ENCODE data around the gene PTPRJ. TPM values are rescaled to one million over a fixed set of nuclear protein-coding genes. Genes with fewer than 3 reads are reported as not detected.

PTPRJ gene
- total and polyA plus RNA-seq, 7 donors = 0.32 to 12.4 (median 4.1) TPM

DNA sequence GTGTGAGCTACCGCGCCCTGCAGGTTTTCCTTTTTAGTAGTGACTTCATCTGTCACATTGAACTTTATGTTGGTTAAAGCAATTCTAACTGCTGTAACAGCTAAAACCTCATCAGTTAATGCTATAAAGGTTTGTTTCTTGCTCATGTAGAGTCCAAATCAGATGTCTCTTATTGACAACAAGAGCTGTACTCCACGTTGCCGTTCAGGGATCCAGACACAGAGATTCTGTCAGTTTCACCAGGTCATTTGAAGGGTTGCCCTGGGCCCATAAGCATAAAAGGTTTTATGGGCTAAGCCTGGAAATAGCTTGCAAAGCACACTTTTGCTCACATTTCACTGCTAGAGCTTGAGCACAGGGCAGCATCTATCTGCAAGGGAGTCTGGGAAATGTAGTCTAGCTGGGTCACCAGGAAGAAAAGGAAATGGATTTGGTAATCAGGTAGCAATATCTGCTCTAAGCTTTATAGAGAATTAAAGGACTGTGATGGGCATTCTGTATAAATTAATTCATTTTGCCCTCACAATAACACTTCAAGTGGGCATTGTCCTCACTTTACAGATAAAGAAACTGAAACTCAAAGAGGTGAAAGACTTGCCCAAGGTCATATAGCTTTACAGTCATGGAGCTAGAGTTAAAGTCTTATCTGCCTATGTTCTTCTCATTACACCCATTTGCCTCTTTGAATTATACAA lies 25.2 kb upstream of the PTPRJ start:
- WGBS, 3 donors = 72 to 80% (median 79%) methylated on average over 4 of the region's 4 CpGs
- Histone ChIP-seq H3K36me3 (ENCODE audit: insufficient read depth in 1 of 2, low read depth in 1 of 2) (no peaks in the 10 kb centered on the region), H3K4me1 (no peaks in the 10 kb centered on the region), H3K9me3 (no peaks in the 10 kb centered on the region), H3K27me3 (ENCODE audit: insufficient read depth in 3 of 3, low read length in 2 of 3) (no peaks in the 10 kb centered on the region), H3K4me3 (no peak overlapping the region), H3K27ac (no peak overlapping the region)
- DNase-seq = no peak
- intact Hi-C loops (cut with DNase I) = no loop called here
- no peak for TF ChIP-seq CTCF (IDR thresholded peaks at IDR 0.05)
- ATAC-seq = no peak

- DNase-seq (no peak), ATAC-seq (no peak)
- no peaks in the 10 kb centered on the region for H3K36me3 ChIP-seq (ENCODE audit: insufficient read depth in 1 of 2, low read depth in 1 of 2)
- WGBS, 3 donors = 96 to 99% (median 97%) methylated on average over 6 of the region's 6 CpGs
- no peaks in the 10 kb centered on the region for H3K9me3 ChIP-seq
- H3K27me3 ChIP-seq (ENCODE audit: insufficient read depth in 3 of 3, low read length in 2 of 3) = no peaks in the 10 kb centered on the region
- intact Hi-C loops (cut with DNase I) = no loop called here
- no peak overlapping the region for H3K27ac ChIP-seq
- no peak for TF ChIP-seq CTCF (IDR thresholded peaks at IDR 0.05)
- H3K4me3 ChIP-seq = no peak overlapping the region
- H3K4me1 ChIP-seq = no peaks in the 10 kb centered on the region
These were observed 20.3 kb upstream of the PTPRJ start for GRCh38 chr11:47960015-47960414.

GRCh38 chr11:47961383-47961782 lies 19.0 kb upstream of the PTPRJ start:
- H3K27ac ChIP-seq = no peak overlapping the region
- H3K4me1 ChIP-seq = no peaks in the 10 kb centered on the region
- WGBS, 3 donors = 91 to 97% (median 91%) methylated on average over 5 of the region's 5 CpGs
- H3K4me3 ChIP-seq = no peak overlapping the region
- ATAC-seq (peak in 1 of 4 donors; percentile 52), DNase-seq (no peak)
- no peaks in the 10 kb centered on the region for H3K9me3 ChIP-seq
- TF ChIP-seq CTCF (IDR thresholded peaks at IDR 0.05) = no peak
- H3K36me3 ChIP-seq (ENCODE audit: insufficient read depth in 1 of 2, low read depth in 1 of 2) = no peaks in the 10 kb centered on the region
- H3K27me3 ChIP-seq (ENCODE audit: insufficient read depth in 3 of 3, low read length in 2 of 3) = no peaks in the 10 kb centered on the region
- intact Hi-C loops (cut with DNase I) = no loop called here

DNA sequence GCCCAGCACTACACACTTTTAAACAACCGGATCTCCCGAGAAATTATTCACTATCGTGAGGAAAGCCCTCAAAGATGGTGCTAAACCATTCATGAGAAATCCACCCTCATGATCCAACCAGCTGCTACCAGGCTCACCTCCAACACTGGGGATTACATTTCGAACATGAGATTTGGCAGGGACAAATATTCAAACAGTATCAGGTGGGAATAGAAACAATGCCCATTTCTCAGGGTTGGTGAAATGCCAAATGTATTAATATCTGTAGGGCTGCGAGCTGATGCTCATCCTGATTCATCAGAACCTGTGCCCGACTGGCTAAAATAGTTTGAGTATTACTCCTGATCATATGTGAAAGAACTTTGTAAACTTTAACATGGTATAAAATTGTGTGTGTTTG lies 15.8 kb upstream of the PTPRJ start:
- DNase-seq (no peak), ATAC-seq (peak; percentile 60 to 86 (median 69))
- Histone ChIP-seq H3K4me3 (no peak overlapping the region), H3K4me1 (no peaks in the 10 kb centered on the region), H3K36me3 (ENCODE audit: insufficient read depth in 1 of 2, low read depth in 1 of 2) (no peaks in the 10 kb centered on the region), H3K9me3 (no peaks in the 10 kb centered on the region), H3K27ac (no peak overlapping the region), H3K27me3 (ENCODE audit: insufficient read depth in 3 of 3, low read length in 2 of 3) (no peaks in the 10 kb centered on the region)
- WGBS, 3 donors = 28 to 43% (median 31%) methylated on average over 6 of the region's 6 CpGs
- no peak for TF ChIP-seq CTCF (IDR thresholded peaks at IDR 0.05)
- intact Hi-C loops (cut with DNase I) = no loop called here
